NCI-H2227 (cell line): ENCODE results near the gene MAGIX.
"Not testable (repeated sequence)": the region's sequence is repeated elsewhere in the genome, so short reads cannot be mapped to it uniquely, and the experiment has no call there.

Source experiments
- DNase-seq: peaks from one replicate; lab custom pipeline; 2025; ENCODE audit not compliant: unreplicated experiment; lab: John Stamatoyannopoulos, UW

Gene MAGIX

GRCh38 chrX:49157194-49157593, 5.4 kb upstream of the MAGIX start:
- no peak for DNase-seq

GRCh38 chrX:49160908-49161307, 1.6 kb upstream of the MAGIX start:
- DNase-seq, result no peak

- DNase-seq, result no peak
These were observed 926 bp upstream of the MAGIX start for GRCh38 chrX:49161632-49162031.

- DNase-seq, result peak; percentile 95
These were observed 1.2 kb downstream of the MAGIX start for GRCh38 chrX:49163555-49164419.

GRCh38 chrX:49164589-49165360, 2.2 kb downstream of the MAGIX start:
- DNase-seq, result no peak

- no peak for DNase-seq
These were observed 3.6 kb downstream of the MAGIX start for GRCh38 chrX:49165901-49166881.

- DNase-seq, result no peak
These were observed 4.6 kb downstream of the MAGIX start for GRCh38 chrX:49166914-49167739.

- DNase-seq, result no peak
These were observed 5.2 kb downstream of the MAGIX start for GRCh38 chrX:49167740-49168108.

GRCh38 chrX:49171752-49172279, 9.3 kb downstream of the MAGIX start, which contains the start of gene PLP2:
TSS of gene PLP2 (plus strand) at chrX:49171898. CDS start at chrX:49172001, 103 bp downstream.
- DNase-seq, result peak; percentile 77

- peak; percentile 83 for DNase-seq
These were observed 9.8 kb downstream of the MAGIX start for GRCh38 chrX:49172280-49172780.

GRCh38 chrX:49173544-49173943, 11.0 kb downstream of the MAGIX start:
- not testable (repeated sequence) for DNase-seq

- no peak for DNase-seq
These were observed 12.2 kb downstream of the MAGIX start for GRCh38 chrX:49174723-49175122.

GRCh38 chrX:49175435-49176274, 13.1 kb downstream of the MAGIX start:
- no peak for DNase-seq

GRCh38 chrX:49176421-49177326, 14.1 kb downstream of the MAGIX start:
- no peak for DNase-seq

- no peak for DNase-seq
These were observed 14.8 kb downstream of the MAGIX start for GRCh38 chrX:49177338-49177833.

- no peak for DNase-seq
These were observed 15.4 kb downstream of the MAGIX start for GRCh38 chrX:49177873-49178480.

- DNase-seq, result no peak
These were observed 16.0 kb downstream of the MAGIX start for GRCh38 chrX:49178537-49178936.
